Forelimb muscle (tissue), 1 donor: ENCODE measurements around the gene KCNH1. TPM values are rescaled to one million over a fixed set of nuclear protein-coding genes. Genes with fewer than 3 reads are reported as not detected.

Experiments used
- DNase-seq: peaks from one replicate; pipeline ENCODE4 v3.0.0-alpha.2; 2013; ENCODE audit warnings: low read depth
- polyA plus RNA-seq: library from polyadenylated mRNA; unstranded; fragments of 120-200 nt; gene quantifications from one replicate; pipeline ENCODE4 v1.2.1, GENCODE V29; 2013; ENCODE audit not compliant: insufficient read length

Gene KCNH1
- polyA plus RNA-seq, 1 donor, result 0.13 TPM

GRCh38 chr1:210648588-210649269, 485.2 kb downstream of the KCNH1 start:
- DNase-seq, result no peak

- DNase-seq, result no peak
Observed at GRCh38 chr1:210647406-210648333, 486.3 kb downstream of the KCNH1 start.

GRCh38 chr1:210646258-210646616, 487.7 kb downstream of the KCNH1 start:
- no peak for DNase-seq

GRCh38 chr1:210645582-210646257, 488.2 kb downstream of the KCNH1 start:
- no peak for DNase-seq

GRCh38 chr1:210641582-210641981, 492.4 kb downstream of the KCNH1 start:
- DNase-seq, result no peak

GRCh38 chr1:210635108-210635507, 498.8 kb downstream of the KCNH1 start:
- no peak for DNase-seq

- no peak for DNase-seq
Observed at GRCh38 chr1:210633636-210634035, 500.3 kb downstream of the KCNH1 start.

- no peak for DNase-seq
Observed at GRCh38 chr1:210633140-210633539, 500.8 kb downstream of the KCNH1 start.

- DNase-seq, result no peak
Observed at GRCh38 chr1:210631399-210631798, 502.5 kb downstream of the KCNH1 start.

GRCh38 chr1:210629276-210629675, 504.7 kb downstream of the KCNH1 start:
- no peak for DNase-seq

GRCh38 chr1:210627755-210628154, 506.2 kb downstream of the KCNH1 start:
- no peak for DNase-seq

Other genes starting within 250 kb of the KCNH1 start
- 56.5 TPM for gene RCOR3, start 125.2 kb upstream of the KCNH1 start, polyA plus RNA-seq
- gene TRAF5, start 192.7 kb upstream of the KCNH1 start, polyA plus RNA-seq, result 24.4 TPM